Thoracic aorta (tissue), 2 donors: ENCODE measurements around the gene MAPT. TPM values are rescaled to one million over a fixed set of nuclear protein-coding genes. Genes with fewer than 3 reads are reported as not detected.

Experiments
- ATAC-seq: fragments of 150-250 bp; one replicate; pipeline ENCODE4 v1.8.0; 2017; ENCODE audit warnings: low read depth; ENCODE audit not compliant: insufficient number of reproducible peaks, low FRiP score
- DNase-seq: peaks from one replicate; pipeline ENCODE4 v3.0.0-alpha.2; 2020; ENCODE audit warnings: low spot score
- H3K27ac ChIP-seq, 2 donors: fragments of 200-600 bp; sonication (generic); 1 replicate in 1 of 2; 2 replicates in 1 of 2; pipeline ENCODE4 v1.5.1; 2016; ENCODE audit warnings: mild to moderate bottlenecking in 2 of 2, moderate library complexity in 2 of 2
- H3K27me3 ChIP-seq: fragments of 200-600 bp; sonication (generic); replicated peaks from 2 replicates; pipeline ENCODE4 v1.6.0; 2016; ENCODE audit warnings: mild to moderate bottlenecking; ENCODE audit not compliant: insufficient read depth
- H3K36me3 ChIP-seq: fragments of 200-600 bp; sonication (generic); one replicate; pipeline ENCODE4 v1.5.1; 2016
- H3K4me1 ChIP-seq, 2 donors: fragments of 200-600 bp; sonication (generic); 1 replicate in 1 of 2; 2 replicates in 1 of 2; pipeline versions ENCODE4 v1.5.1 to v1.6.0; 2016; ENCODE audit warnings: low read depth in 2 of 2, mild to moderate bottlenecking in 1 of 2; ENCODE audit not compliant: control insufficient read depth in 1 of 2
- H3K4me3 ChIP-seq: fragments of 200-600 bp; sonication (generic); 2 replicates; pipeline ENCODE4 v1.5.1; 2016; ENCODE audit warnings: mild to moderate bottlenecking
- H3K9me3 ChIP-seq: fragments of 200-600 bp; sonication (generic); 2 replicates; pipeline ENCODE4 v1.5.1; 2016
- CTCF ChIP-seq: fragments of 200-600 bp; sonication (generic); IDR thresholded peaks from one replicate; pipeline ENCODE4 v1.5.1; 2019; ENCODE audit warnings: antibody characterized with exemption
- total RNA-seq, 2 donors: library from RNA; depleted of rRNA; stranded (reverse); fragments of >200 nt; gene quantifications; one replicate each; pipeline versions ENCODE4 v1.1.0 to v1.2.3, GENCODE V29; 2016

Gene MAPT
- total RNA-seq, 2 donors from 2014 or later: 3.1 to 4.6 TPM

GRCh38 chr17:46043606-46044005, 149.3 kb downstream of the MAPT start:
- DNase-seq (no peak), ATAC-seq (no peak)
- Histone ChIP-seq H3K4me1 (peaks cover 0 to 15% of the 10 kb centered on the region in 2 donors), H3K4me3 (no peak overlapping the region), H3K9me3 (no peaks in the 10 kb centered on the region), H3K27me3 (no peaks in the 10 kb centered on the region), H3K36me3 (peaks cover 13% of the 10 kb centered on the region), H3K27ac (no peak overlapping the region)
- no peak for TF ChIP-seq CTCF

GRCh38 chr17:46044286-46044928, 150.1 kb downstream of the MAPT start:
- Histone ChIP-seq H3K9me3 (no peaks in the 10 kb centered on the region), H3K4me3 (no peak overlapping the region), H3K36me3 (peaks cover 11% of the 10 kb centered on the region), H3K27ac (no peak overlapping the region), H3K4me1 (peaks cover 0 to 13% of the 10 kb centered on the region in 2 donors), H3K27me3 (no peaks in the 10 kb centered on the region)
- ATAC-seq (no peak), DNase-seq (peak; percentile 49)
- TF ChIP-seq CTCF: peak; percentile 77

GRCh38 chr17:46044989-46045388, 150.6 kb downstream of the MAPT start:
- no peak overlapping the region for H3K4me3 ChIP-seq
- peaks cover 0 to 7% of the 10 kb centered on the region in 2 donors for H3K4me1 ChIP-seq
- no peak for DNase-seq
- H3K27ac ChIP-seq: no peak overlapping the region
- no peak for ATAC-seq
- no peak for TF ChIP-seq CTCF
- H3K27me3 ChIP-seq: no peaks in the 10 kb centered on the region
- no peaks in the 10 kb centered on the region for H3K9me3 ChIP-seq
- peaks cover 17% of the 10 kb centered on the region for H3K36me3 ChIP-seq

DNA sequence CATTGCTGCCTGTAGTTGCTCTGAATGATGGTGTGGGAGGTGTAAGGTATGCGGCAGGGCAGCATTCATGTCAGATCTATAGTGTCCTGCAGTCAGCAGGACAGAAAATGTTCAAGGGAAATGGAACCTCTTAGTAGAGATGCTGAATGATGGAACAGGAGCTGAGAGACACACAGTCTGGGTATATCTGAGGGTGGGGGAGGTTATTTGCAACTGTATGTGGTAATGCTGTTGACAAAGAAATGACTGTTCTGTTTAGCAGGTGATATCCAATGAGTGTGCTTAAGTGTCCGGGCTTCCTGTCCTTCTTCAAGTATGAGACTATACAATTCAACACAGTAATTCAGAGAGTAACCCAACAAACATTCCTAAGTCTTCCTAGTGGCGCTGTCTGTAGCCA, 151.3 kb downstream of the MAPT start:
- Histone ChIP-seq H3K4me1 (peaks cover 0 to 7% of the 10 kb centered on the region in 2 donors), H3K36me3 (peaks cover 23% of the 10 kb centered on the region), H3K4me3 (no peak overlapping the region), H3K27me3 (no peaks in the 10 kb centered on the region), H3K9me3 (no peaks in the 10 kb centered on the region), H3K27ac (no peak overlapping the region)
- DNase-seq (no peak), ATAC-seq (no peak)
- no peak for TF ChIP-seq CTCF

DNA sequence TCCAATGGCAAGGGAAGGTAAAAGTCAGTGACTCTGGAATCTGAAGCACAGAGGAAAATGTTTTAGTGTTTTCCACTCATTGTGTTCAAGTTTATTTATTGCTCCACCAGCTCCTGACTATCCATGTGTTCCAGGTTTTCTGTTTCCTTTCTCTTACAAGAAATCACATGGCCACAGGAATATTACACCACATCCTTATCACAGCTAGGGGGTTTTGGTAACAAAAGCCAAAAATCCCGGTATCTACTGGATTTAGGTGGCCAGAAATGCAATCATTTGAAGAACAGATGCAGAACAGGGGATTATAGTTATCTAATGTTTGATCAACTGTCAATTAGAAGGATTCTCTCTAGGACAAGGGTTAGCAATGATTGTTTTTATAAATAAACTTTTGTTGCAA, 152.6 kb downstream of the MAPT start:
- H3K4me3 ChIP-seq: no peak overlapping the region
- peaks cover 0 to 7% of the 10 kb centered on the region in 2 donors for H3K4me1 ChIP-seq
- no peak for DNase-seq
- no peaks in the 10 kb centered on the region for H3K9me3 ChIP-seq
- H3K27ac ChIP-seq: no peak overlapping the region
- peaks cover 27% of the 10 kb centered on the region for H3K36me3 ChIP-seq
- TF ChIP-seq CTCF: no peak
- no peak for ATAC-seq
- no peaks in the 10 kb centered on the region for H3K27me3 ChIP-seq
